Measurements from ENCODE around the gene GPR39. TPM values are rescaled to one million over a fixed set of nuclear protein-coding genes. Genes with fewer than 3 reads are reported as not detected.

The GPR39 gene
- total and polyA plus RNA-seq, 4 donors = 0.23 to 0.42 TPM; not detected in 2

DNA sequence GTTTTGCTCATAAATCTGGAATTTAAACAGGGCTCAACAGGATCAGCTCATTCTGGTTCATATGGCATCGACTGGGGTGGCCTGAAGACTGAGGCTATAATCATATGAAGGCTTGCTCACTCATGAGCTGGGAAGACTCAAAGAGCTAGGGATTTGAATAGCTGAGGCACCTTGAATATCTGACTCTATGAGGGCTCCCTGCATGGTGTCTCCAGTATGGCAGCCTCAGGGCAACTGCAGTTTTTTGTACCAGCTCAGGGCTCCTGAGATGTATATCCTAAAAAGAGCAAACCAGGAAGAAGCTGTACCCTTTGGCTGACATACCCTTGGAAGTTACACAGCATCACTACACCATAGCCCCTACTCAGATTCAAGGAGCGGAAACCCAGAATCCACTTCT lies 15.3 kb upstream of the GPR39 start:
- intact Hi-C loops (cut with DNase I) = no loop called here
- Histone ChIP-seq H3K4me1 (ENCODE audit: control insufficient read depth in 1 of 2, insufficient read depth in 2 of 2, low read length in 2 of 2) (no peaks in the 10 kb centered on the region), H3K9me3 (ENCODE audit: control insufficient read depth, low read length) (no peaks in the 10 kb centered on the region), H3K27ac (ENCODE audit: low read depth in 1 of 2, low read length in 2 of 2) (no peak overlapping the region), H3K27me3 (ENCODE audit: control insufficient read depth in 1 of 2, insufficient read depth in 2 of 2, low read length in 1 of 2) (no peaks in the 10 kb centered on the region), H3K36me3 (ENCODE audit: control insufficient read depth in 1 of 2, insufficient read depth in 2 of 2, low read length in 1 of 2) (no peaks in the 10 kb centered on the region), H3K4me3 (ENCODE audit: low read length in 2 of 2) (no peak overlapping the region)
- DNase-seq = no peak
- ATAC-seq (ENCODE audit: low FRiP score) = no peak
- WGBS, 2 donors = 86 to 88% methylated on average over 2 of the region's 2 CpGs

DNA sequence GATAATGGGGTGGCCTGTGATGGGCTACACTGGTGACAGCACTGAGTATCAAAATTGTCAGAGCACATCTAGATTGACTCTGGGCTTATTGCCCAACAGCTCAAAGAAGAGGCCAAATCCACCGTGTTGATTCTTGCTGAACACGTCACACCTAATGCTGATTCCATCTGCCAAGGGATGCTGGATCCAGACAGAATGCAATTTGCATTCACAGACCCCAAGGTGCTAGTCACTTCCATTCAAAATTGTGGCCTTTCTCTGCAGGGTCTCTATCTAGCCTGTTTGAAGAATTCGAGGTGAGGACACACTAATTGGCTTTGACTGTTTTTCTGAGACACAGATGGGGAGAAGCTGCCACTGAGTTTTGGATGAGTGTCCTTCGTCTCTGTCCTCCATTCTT lies 13.5 kb upstream of the GPR39 start:
- Histone ChIP-seq H3K27ac (ENCODE audit: low read depth in 1 of 2, low read length in 2 of 2) (no peak overlapping the region), H3K27me3 (ENCODE audit: control insufficient read depth in 1 of 2, insufficient read depth in 2 of 2, low read length in 1 of 2) (no peaks in the 10 kb centered on the region), H3K4me3 (ENCODE audit: low read length in 2 of 2) (no peak overlapping the region), H3K36me3 (ENCODE audit: control insufficient read depth in 1 of 2, insufficient read depth in 2 of 2, low read length in 1 of 2) (no peaks in the 10 kb centered on the region), H3K4me1 (ENCODE audit: control insufficient read depth in 1 of 2, insufficient read depth in 2 of 2, low read length in 2 of 2) (no peaks in the 10 kb centered on the region), H3K9me3 (ENCODE audit: control insufficient read depth, low read length) (no peaks in the 10 kb centered on the region)
- intact Hi-C loops (cut with DNase I) = no loop called here
- ATAC-seq (ENCODE audit: low FRiP score) (no peak), DNase-seq (no peak)
- WGBS, 2 donors = 35 to 47% methylated on average over 4 of the region's 4 CpGs

DNA sequence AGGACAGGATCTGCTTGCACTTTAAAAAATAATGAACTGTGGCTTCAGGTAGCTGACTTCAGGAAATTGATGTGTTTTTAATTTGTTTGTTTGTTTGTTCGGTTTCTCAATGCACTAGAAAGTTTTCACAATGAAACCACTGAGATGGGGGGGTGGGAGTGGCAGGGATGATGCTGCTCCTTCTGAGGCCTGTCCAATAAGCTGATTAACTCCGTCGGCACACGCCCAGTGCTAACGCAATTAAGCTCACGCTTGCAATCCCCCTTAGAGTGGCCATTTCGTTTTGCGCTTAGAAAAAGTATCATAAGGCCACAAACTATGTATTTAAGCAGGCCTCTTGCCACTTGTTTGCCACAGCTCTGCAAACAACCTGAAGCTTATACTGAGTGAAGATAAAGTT lies 12.5 kb upstream of the GPR39 start:
- H3K36me3 ChIP-seq (ENCODE audit: control insufficient read depth in 1 of 2, insufficient read depth in 2 of 2, low read length in 1 of 2) = no peaks in the 10 kb centered on the region
- ATAC-seq (ENCODE audit: low FRiP score) = no peak
- H3K4me1 ChIP-seq (ENCODE audit: control insufficient read depth in 1 of 2, insufficient read depth in 2 of 2, low read length in 2 of 2) = no peaks in the 10 kb centered on the region
- intact Hi-C loops (cut with DNase I) = no loop called here
- H3K9me3 ChIP-seq (ENCODE audit: control insufficient read depth, low read length) = no peaks in the 10 kb centered on the region
- no peak overlapping the region for H3K4me3 ChIP-seq (ENCODE audit: low read length in 2 of 2)
- 77% methylated on average over 8 of the region's 8 CpGs for WGBS, 2 donors
- H3K27me3 ChIP-seq (ENCODE audit: control insufficient read depth in 1 of 2, insufficient read depth in 2 of 2, low read length in 1 of 2) = no peaks in the 10 kb centered on the region
- no peak for DNase-seq
- no peak overlapping the region for H3K27ac ChIP-seq (ENCODE audit: low read depth in 1 of 2, low read length in 2 of 2)

DNA sequence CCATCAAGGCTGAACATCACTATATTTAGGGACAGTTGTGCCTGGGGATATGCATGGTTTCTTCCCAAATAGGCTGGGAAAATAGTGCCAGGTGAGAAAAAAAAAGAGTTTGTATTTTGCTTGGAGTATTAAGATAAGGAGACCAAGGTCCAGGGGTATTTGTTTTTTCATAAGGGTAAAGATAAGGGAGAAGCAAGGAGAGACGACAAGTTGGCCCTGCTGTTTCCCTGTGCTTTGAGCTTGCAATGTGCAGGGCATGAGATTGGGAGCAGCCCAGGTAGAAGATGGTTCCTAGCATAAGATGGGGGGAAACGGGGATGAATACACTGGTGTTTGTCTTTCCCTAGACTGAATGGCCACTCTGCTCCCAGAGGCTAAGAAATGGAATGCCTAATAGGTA lies 8.8 kb upstream of the GPR39 start:
- 29 to 55% methylated on average over 2 of the region's 2 CpGs for WGBS, 2 donors
- ATAC-seq (ENCODE audit: low FRiP score) (no peak), DNase-seq (no peak)
- Histone ChIP-seq H3K9me3 (ENCODE audit: control insufficient read depth, low read length) (no peaks in the 10 kb centered on the region), H3K27me3 (ENCODE audit: control insufficient read depth in 1 of 2, insufficient read depth in 2 of 2, low read length in 1 of 2) (no peaks in the 10 kb centered on the region), H3K27ac (ENCODE audit: low read depth in 1 of 2, low read length in 2 of 2) (no peak overlapping the region), H3K4me3 (ENCODE audit: low read length in 2 of 2) (no peak overlapping the region), H3K36me3 (ENCODE audit: control insufficient read depth in 1 of 2, insufficient read depth in 2 of 2, low read length in 1 of 2) (no peaks in the 10 kb centered on the region), H3K4me1 (ENCODE audit: control insufficient read depth in 1 of 2, insufficient read depth in 2 of 2, low read length in 2 of 2) (no peaks in the 10 kb centered on the region)
- intact Hi-C loops (cut with DNase I) = no loop called here

DNA sequence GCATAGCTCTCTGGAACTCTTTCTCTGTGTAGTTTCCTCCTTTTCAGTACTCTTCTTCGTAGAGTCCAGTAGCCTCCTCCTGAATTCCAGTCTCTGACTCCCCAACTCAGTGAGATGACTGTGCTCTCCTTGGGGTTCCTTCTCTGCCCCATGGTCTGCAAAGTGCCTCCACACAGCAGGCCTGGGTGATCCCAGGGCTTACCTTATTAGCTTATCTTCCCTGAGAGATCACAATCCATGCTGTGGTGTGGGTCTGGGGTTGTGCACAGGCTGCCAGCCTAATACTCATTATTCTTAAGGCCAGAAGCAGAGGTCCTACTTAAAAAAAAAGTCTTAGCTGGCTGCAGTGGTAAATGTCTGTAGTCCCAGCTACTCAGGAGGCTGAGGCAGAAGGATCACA lies 4.6 kb upstream of the GPR39 start:
- no peak for ATAC-seq (ENCODE audit: low FRiP score)
- Histone ChIP-seq H3K9me3 (ENCODE audit: control insufficient read depth, low read length) (no peaks in the 10 kb centered on the region), H3K27ac (ENCODE audit: low read depth in 1 of 2, low read length in 2 of 2) (no peak overlapping the region), H3K27me3 (ENCODE audit: control insufficient read depth in 1 of 2, insufficient read depth in 2 of 2, low read length in 1 of 2) (no peaks in the 10 kb centered on the region), H3K4me3 (ENCODE audit: low read length in 2 of 2) (no peak overlapping the region), H3K4me1 (ENCODE audit: control insufficient read depth in 1 of 2, insufficient read depth in 2 of 2, low read length in 2 of 2) (no peaks in the 10 kb centered on the region), H3K36me3 (ENCODE audit: control insufficient read depth in 1 of 2, insufficient read depth in 2 of 2, low read length in 1 of 2) (no peaks in the 10 kb centered on the region)
- intact Hi-C loops (cut with DNase I) = no loop called here
- no peak for DNase-seq
- WGBS, 2 donors = 86 to 87% methylated on average over 1 of the region's 1 CpG

DNA sequence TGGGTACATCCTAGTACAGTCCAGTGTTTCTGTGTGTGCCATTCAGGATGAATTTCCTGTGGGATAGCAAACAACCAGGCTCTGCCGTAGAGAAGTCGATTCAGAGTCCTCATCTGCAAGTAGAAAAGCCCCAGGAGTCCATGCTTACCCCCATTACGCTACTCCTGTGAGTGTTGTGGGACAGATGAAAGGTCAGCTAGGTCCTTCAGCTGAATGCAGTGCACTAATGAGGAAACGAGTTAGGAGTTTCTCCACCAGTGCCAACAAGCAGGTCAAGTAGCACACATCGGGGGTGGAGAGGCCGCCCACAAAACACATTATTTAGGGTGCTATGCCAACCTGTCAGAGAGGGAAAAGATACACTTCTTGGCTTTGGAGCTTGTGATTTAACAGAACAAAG lies 2.5 kb upstream of the GPR39 start:
- H3K4me1 ChIP-seq (ENCODE audit: control insufficient read depth in 1 of 2, insufficient read depth in 2 of 2, low read length in 2 of 2) = no peaks in the 10 kb centered on the region
- no peak overlapping the region for H3K27ac ChIP-seq (ENCODE audit: low read depth in 1 of 2, low read length in 2 of 2)
- no peaks in the 10 kb centered on the region for H3K36me3 ChIP-seq (ENCODE audit: control insufficient read depth in 1 of 2, insufficient read depth in 2 of 2, low read length in 1 of 2)
- 84 to 87% methylated on average over 6 of the region's 6 CpGs for WGBS, 2 donors
- ATAC-seq (ENCODE audit: low FRiP score) (no peak), DNase-seq (no peak)
- no peak overlapping the region for H3K4me3 ChIP-seq (ENCODE audit: low read length in 2 of 2)
- H3K27me3 ChIP-seq (ENCODE audit: control insufficient read depth in 1 of 2, insufficient read depth in 2 of 2, low read length in 1 of 2) = no peaks in the 10 kb centered on the region
- intact Hi-C loops (cut with DNase I) = no loop called here
- no peaks in the 10 kb centered on the region for H3K9me3 ChIP-seq (ENCODE audit: control insufficient read depth, low read length)

DNA sequence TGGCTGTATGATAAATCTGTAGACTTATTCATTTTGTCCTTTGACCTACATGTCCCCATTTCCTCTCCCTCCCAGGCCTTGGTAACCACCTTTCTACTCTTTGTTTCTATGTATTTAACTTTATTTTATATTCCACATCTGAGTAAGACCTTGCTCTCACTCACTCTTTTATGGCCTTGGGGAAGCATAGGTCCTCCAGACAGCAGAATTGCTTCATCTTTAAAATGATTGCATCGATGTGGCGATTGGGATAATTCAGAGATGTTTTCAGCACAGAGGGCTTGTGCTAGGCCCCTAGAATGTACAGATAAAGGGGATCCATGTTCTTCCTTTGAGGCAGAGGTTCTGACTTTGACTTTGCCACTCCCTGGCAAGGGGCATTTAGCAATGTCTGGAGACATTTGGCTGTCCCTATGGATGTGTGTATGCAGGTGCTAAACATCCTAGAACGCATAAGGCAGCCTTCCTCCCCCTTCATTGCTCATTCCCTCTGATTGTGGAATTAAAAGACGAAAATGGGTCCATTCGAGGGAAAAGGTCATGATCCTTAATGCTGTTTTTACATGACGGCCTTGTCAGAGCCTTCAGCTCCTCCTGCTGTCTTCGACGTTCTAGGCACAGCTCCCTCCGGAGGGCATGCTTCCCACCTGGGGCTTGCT lies 1.2 kb upstream of the GPR39 start:
- Histone ChIP-seq H3K36me3 (ENCODE audit: control insufficient read depth in 1 of 2, insufficient read depth in 2 of 2, low read length in 1 of 2) (no peaks in the 10 kb centered on the region), H3K4me3 (ENCODE audit: low read length in 2 of 2) (peak overlapping the region in 1 of 2 donors; percentile 16), H3K27me3 (ENCODE audit: control insufficient read depth in 1 of 2, insufficient read depth in 2 of 2, low read length in 1 of 2) (no peaks in the 10 kb centered on the region), H3K27ac (ENCODE audit: low read depth in 1 of 2, low read length in 2 of 2) (no peak overlapping the region), H3K9me3 (ENCODE audit: control insufficient read depth, low read length) (no peaks in the 10 kb centered on the region), H3K4me1 (ENCODE audit: control insufficient read depth in 1 of 2, insufficient read depth in 2 of 2, low read length in 2 of 2) (no peaks in the 10 kb centered on the region)
- 57 to 61% methylated on average over 9 of the region's 9 CpGs for WGBS, 2 donors
- DNase-seq = no peak
- ATAC-seq (ENCODE audit: low FRiP score) = no peak
- intact Hi-C loops (cut with DNase I) = no loop called here

DNA sequence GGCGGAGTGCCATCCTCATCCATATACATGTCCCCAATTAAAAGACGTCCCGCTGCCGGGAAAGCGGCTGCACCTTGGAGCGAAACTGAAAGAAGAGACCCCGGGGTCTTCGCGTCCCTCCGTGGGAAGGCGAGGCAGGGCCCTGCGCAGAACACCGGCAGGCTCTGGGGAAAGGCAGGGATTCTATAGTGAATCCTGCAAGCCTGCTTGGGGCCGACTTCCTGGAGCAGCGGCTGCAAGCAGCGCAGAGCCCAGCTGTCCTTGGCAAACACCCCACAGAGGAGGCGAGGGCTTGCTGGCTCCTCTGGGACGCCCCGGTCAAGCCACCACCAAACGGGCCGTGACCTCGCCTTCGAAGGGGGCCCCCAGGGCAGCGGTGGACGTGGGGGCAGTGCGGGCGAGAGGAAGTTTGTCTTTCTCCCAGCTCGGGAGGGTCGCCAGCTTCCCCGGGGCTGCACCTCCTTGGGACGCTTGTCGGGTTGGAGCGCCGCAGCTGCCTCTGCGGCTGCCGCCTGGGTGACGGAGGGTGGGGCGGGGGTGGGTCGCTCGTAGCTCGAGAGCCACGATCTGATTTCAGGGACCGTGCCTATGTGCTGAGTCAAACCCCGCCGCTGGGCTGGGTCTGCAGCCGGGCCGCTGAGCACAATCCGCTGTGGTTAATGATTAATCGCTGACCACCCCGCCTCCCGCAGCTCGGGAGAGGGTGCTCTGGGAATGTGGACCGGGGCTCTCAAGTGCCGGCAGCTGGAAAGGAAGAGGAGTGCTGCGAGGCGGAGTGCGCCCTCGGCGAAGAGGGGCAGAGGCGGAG lies 486 bp upstream of the GPR39 start:
- ATAC-seq (ENCODE audit: low FRiP score) (peak; percentile 72), DNase-seq (peak; percentile 82 to 89)
- H3K9me3 ChIP-seq (ENCODE audit: control insufficient read depth, low read length) = no peaks in the 10 kb centered on the region
- no peak overlapping the region for H3K27ac ChIP-seq (ENCODE audit: low read depth in 1 of 2, low read length in 2 of 2)
- H3K4me1 ChIP-seq (ENCODE audit: control insufficient read depth in 1 of 2, insufficient read depth in 2 of 2, low read length in 2 of 2) = no peaks in the 10 kb centered on the region
- WGBS, 2 donors = 3% methylated on average over 56 to 60 of the region's 60 CpGs
- peak overlapping the region; percentile 16 to 20 for H3K4me3 ChIP-seq (ENCODE audit: low read length in 2 of 2)
- intact Hi-C loops (cut with DNase I) = no loop called here
- H3K36me3 ChIP-seq (ENCODE audit: control insufficient read depth in 1 of 2, insufficient read depth in 2 of 2, low read length in 1 of 2) = no peaks in the 10 kb centered on the region
- no peaks in the 10 kb centered on the region for H3K27me3 ChIP-seq (ENCODE audit: control insufficient read depth in 1 of 2, insufficient read depth in 2 of 2, low read length in 1 of 2)

DNA sequence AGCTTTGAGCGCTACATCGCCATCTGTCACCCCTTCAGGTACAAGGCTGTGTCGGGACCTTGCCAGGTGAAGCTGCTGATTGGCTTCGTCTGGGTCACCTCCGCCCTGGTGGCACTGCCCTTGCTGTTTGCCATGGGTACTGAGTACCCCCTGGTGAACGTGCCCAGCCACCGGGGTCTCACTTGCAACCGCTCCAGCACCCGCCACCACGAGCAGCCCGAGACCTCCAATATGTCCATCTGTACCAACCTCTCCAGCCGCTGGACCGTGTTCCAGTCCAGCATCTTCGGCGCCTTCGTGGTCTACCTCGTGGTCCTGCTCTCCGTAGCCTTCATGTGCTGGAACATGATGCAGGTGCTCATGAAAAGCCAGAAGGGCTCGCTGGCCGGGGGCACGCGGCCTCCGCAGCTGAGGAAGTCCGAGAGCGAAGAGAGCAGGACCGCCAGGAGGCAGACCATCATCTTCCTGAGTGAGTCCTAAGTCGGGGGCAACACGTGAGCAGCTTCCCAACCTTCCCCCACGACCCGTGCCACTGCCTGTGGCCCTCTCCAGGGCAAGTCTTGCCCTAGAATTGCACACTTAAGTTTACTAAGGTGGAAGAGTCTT lies 928 bp downstream of the GPR39 start:
- H3K4me3 ChIP-seq (ENCODE audit: low read length in 2 of 2) = no peak overlapping the region
- ATAC-seq (ENCODE audit: low FRiP score) (no peak), DNase-seq (no peak)
- H3K9me3 ChIP-seq (ENCODE audit: control insufficient read depth, low read length) = no peaks in the 10 kb centered on the region
- 95 to 96% methylated on average over 30 of the region's 30 CpGs for WGBS, 2 donors
- no peak overlapping the region for H3K27ac ChIP-seq (ENCODE audit: low read depth in 1 of 2, low read length in 2 of 2)
- no peaks in the 10 kb centered on the region for H3K36me3 ChIP-seq (ENCODE audit: control insufficient read depth in 1 of 2, insufficient read depth in 2 of 2, low read length in 1 of 2)
- no peaks in the 10 kb centered on the region for H3K4me1 ChIP-seq (ENCODE audit: control insufficient read depth in 1 of 2, insufficient read depth in 2 of 2, low read length in 2 of 2)
- intact Hi-C loops (cut with DNase I) = no loop called here
- no peaks in the 10 kb centered on the region for H3K27me3 ChIP-seq (ENCODE audit: control insufficient read depth in 1 of 2, insufficient read depth in 2 of 2, low read length in 1 of 2)

Measured in aorta (tissue), 5 donors.